ENCODE results near the gene TMEM9.

Gene TMEM9

GRCh38 chr1:201085902-201086735 lies 68.2 kb downstream of the TMEM9 start:
- DNase-seq (ENCODE audit: low read depth in 2 of 3, low spot score in 1 of 3): peak in 2 of 3 donors; percentile 28 to 34

Data from stimulated activated CD4-positive, alpha-beta T cell treated with anti-CD3 and anti-CD28 coated beads, Interleukin-12 subunit alpha, Interleukin-12 subunit beta, amount 100 ng/mL, for 48 hours (primary cell).